Tibial nerve (tissue), 4 donors: ENCODE measurements around the gene ABTB1. TPM values are rescaled to one million over a fixed set of nuclear protein-coding genes. Genes with fewer than 3 reads are reported as not detected.
A peak's percentile ranks its signal among the peaks of the same experiment; 100 is the strongest.

ENCODE experiments used
- DNase-seq, 2 donors: peaks; one replicate each; pipeline ENCODE4 v3.0.0-alpha.2; 2019; ENCODE audit warnings: low spot score in 2 of 2
- H3K27ac ChIP-seq, 4 donors: fragments of 200-600 bp; sonication (generic) in 3 of 4; one replicate each; pipeline ENCODE4 v1.5.1; 2017 to 2019; ENCODE audit warnings: mild to moderate bottlenecking in 1 of 4
- H3K27me3 ChIP-seq, 2 donors: fragments of 200-600 bp; sonication (generic) in 1 of 2; one replicate each; pipeline versions ENCODE4 v1.5.1 to v1.6.0; 2017 to 2019
- H3K36me3 ChIP-seq, 3 donors: fragments of 200-600 bp; sonication (generic); one replicate each; pipeline ENCODE4 v1.5.1; 2018 to 2019
- H3K4me1 ChIP-seq, 4 donors: fragments of 200-600 bp; sonication (generic) in 3 of 4; one replicate each; pipeline ENCODE4 v1.5.1; 2017 to 2019
- H3K4me3 ChIP-seq, 4 donors: fragments of 200-600 bp; sonication (generic) in 3 of 4; one replicate each; pipeline ENCODE4 v1.5.1; 2017 to 2019; ENCODE audit warnings: mild to moderate bottlenecking in 1 of 4, moderate library complexity in 1 of 4
- H3K9me3 ChIP-seq, 4 donors: fragments of 200-600 bp; sonication (generic) in 3 of 4; one replicate each; pipeline ENCODE4 v1.5.1; 2017 to 2019
- CTCF ChIP-seq, 5 experiments: fragments of 200-600 bp in 3 of 5; fragments of 450-650 bp in 2 of 5; sonication (generic) in 3 of 5; IDR thresholded peaks; one replicate each; pipeline ENCODE4 v1.5.1; 2016 to 2019; ENCODE audit warnings: antibody characterized with exemption in 5 of 5, mild to moderate bottlenecking in 3 of 5, moderate library complexity in 2 of 5
- EP300 ChIP-seq, 2 donors: sonication (generic); formaldehyde crosslinking; IDR thresholded peaks; one replicate each; pipeline ENCODE4 v1.6.1; 2017; ENCODE audit warnings: antibody characterized with exemption in 2 of 2, mild to moderate bottlenecking in 1 of 2
- POLR2A ChIP-seq, 2 donors: fragments of 450-650 bp; IDR thresholded peaks; one replicate each; pipeline ENCODE4 v1.6.1; 2017; ENCODE audit warnings: antibody characterized with exemption in 2 of 2, mild to moderate bottlenecking in 2 of 2, moderate library complexity in 2 of 2
- WGBS, 2 donors: methylation state at CpG; one replicate each; pipeline ENCODE4 v1.1.5; 2018; 5-methylcytosine and 5-hydroxymethylcytosine counted together
- total RNA-seq, 4 donors: library from RNA; depleted of rRNA; stranded (reverse); fragments of >200 nt; gene quantifications; one replicate each; pipeline ENCODE4 v1.1.0, GENCODE V29; 2016

Gene ABTB1
- total RNA-seq, 4 donors from 2014 or later: 86.4 to 134 (median 121) TPM

DNA sequence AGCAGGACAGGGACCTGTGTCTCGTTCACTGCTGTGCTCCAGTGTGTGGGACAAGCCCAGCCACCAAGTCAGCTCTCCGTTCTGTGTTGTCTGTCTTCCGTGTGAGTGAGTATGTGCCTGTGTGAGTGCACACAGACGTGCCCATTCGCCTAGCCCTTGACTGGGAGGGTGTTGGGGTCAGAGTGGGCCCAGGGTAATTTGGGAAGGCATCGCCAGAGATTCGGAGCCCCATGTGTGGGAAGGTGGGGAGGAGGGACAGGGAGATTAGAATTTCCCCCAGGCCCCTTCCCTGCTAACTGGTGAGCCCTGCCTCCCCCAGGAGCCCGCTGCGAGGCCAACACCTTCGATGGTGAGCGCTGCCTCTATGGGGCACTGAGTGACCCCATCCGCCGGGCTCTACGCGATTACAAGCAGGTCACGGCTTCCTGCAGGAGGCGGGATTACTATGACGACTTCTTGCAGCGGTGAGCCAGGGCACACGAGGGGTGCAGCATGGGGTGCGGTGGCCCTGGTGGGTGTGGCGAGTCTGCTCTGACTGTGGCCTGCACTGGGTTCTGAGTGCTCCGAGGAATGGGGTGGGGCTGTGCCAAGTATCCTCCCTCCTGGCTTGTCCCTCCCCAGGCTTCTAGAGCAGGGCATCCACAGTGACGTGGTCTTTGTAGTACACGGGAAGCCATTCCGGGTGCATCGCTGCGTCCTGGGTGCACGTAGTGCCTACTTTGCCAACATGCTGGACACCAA, 3.1 kb downstream of the ABTB1 start:
- peak in 1 of 2 donors; percentile 25 for DNase-seq
- no peak for TF ChIP-seq CTCF (IDR thresholded peaks at IDR 0.05)
- TF ChIP-seq POLR2A (IDR thresholded peaks at IDR 0.05): no peak
- TF ChIP-seq EP300 (IDR thresholded peaks at IDR 0.05): no peak
- Histone ChIP-seq H3K9me3 (no peaks in the 10 kb centered on the region), H3K27me3 (no peaks in the 10 kb centered on the region), H3K27ac (peak overlapping the region in 2 of 4 donors; percentile 42 to 44), H3K36me3 (peaks cover 0 to 59% (median 0%) of the 10 kb centered on the region in 3 donors), H3K4me3 (no peak overlapping the region), H3K4me1 (peaks cover 0 to 47% (median 18%) of the 10 kb centered on the region in 4 donors)
- 80 to 83% methylated on average over 15 to 24 of the region's 29 CpGs for WGBS, 2 donors

GRCh38 chr3:127676456-127676855, 3.7 kb downstream of the ABTB1 start:
- Histone ChIP-seq H3K27ac (peak overlapping the region in 2 of 4 donors; percentile 42 to 44), H3K9me3 (no peaks in the 10 kb centered on the region), H3K27me3 (no peaks in the 10 kb centered on the region), H3K4me3 (no peak overlapping the region), H3K36me3 (peaks cover 0 to 61% (median 0%) of the 10 kb centered on the region in 3 donors), H3K4me1 (peaks cover 0 to 45% (median 16%) of the 10 kb centered on the region in 4 donors)
- no peak for TF ChIP-seq CTCF (IDR thresholded peaks at IDR 0.05)
- no peak for TF ChIP-seq EP300 (IDR thresholded peaks at IDR 0.05)
- no peak for TF ChIP-seq POLR2A (IDR thresholded peaks at IDR 0.05)
- WGBS, 2 donors: 78 to 83% methylated on average over 1 to 4 of the region's 4 CpGs
- peak in 1 of 2 donors; percentile 8 for DNase-seq

GRCh38 chr3:127676921-127677351, 4.2 kb downstream of the ABTB1 start:
- Histone ChIP-seq H3K4me3 (no peak overlapping the region), H3K36me3 (peaks cover 0 to 61% (median 0%) of the 10 kb centered on the region in 3 donors), H3K27me3 (no peaks in the 10 kb centered on the region), H3K4me1 (peaks cover 0 to 40% (median 11%) of the 10 kb centered on the region in 4 donors), H3K27ac (peak overlapping the region in 1 of 4 donors; percentile 6), H3K9me3 (no peaks in the 10 kb centered on the region)
- WGBS, 2 donors: 91 to 99% methylated on average over 10 to 21 of the region's 21 CpGs
- DNase-seq: peak in 1 of 2 donors; percentile 10
- TF ChIP-seq CTCF (IDR thresholded peaks at IDR 0.05): no peak
- no peak for TF ChIP-seq EP300 (IDR thresholded peaks at IDR 0.05)
- TF ChIP-seq POLR2A (IDR thresholded peaks at IDR 0.05): no peak

- TF ChIP-seq CTCF (IDR thresholded peaks at IDR 0.05) (no peak), EP300 (IDR thresholded peaks at IDR 0.05) (no peak), POLR2A (IDR thresholded peaks at IDR 0.05) (no peak)
- Histone ChIP-seq H3K4me1 (peaks cover 0 to 41% (median 11%) of the 10 kb centered on the region in 4 donors), H3K27ac (peak overlapping the region in 1 of 4 donors; percentile 6), H3K36me3 (peaks cover 0 to 68% (median 0%) of the 10 kb centered on the region in 3 donors), H3K27me3 (no peaks in the 10 kb centered on the region), H3K9me3 (no peaks in the 10 kb centered on the region), H3K4me3 (no peak overlapping the region)
- DNase-seq: peak in 1 of 2 donors; percentile 9
- WGBS, 2 donors: 86% methylated on average over 13 to 17 of the region's 17 CpGs
Observed at GRCh38 chr3:127677541-127678314, 5.0 kb downstream of the ABTB1 start.

DNA sequence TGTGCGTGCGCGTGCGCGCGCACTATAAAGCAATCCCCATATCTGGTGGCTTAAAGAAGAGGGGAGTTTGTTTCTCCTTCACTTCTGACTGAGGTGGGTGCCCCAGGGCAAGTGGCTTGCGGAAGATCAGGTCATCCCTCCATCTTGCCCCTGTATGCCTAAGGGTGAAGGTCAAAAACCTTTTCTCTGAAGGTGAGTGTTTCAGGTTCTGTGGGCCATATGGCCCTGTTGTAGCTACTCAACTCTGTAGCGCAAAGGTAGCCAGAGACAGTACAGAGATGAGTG, 5.5 kb downstream of the ABTB1 start:
- Histone ChIP-seq H3K36me3 (peaks cover 0 to 68% (median 0%) of the 10 kb centered on the region in 3 donors), H3K27me3 (no peaks in the 10 kb centered on the region), H3K9me3 (no peaks in the 10 kb centered on the region), H3K4me3 (no peak overlapping the region), H3K4me1 (peaks cover 0 to 45% (median 10%) of the 10 kb centered on the region in 4 donors), H3K27ac (no peak overlapping the region)
- no peak for DNase-seq
- 91 to 94% methylated on average over 8 of the region's 8 CpGs for WGBS, 2 donors
- TF ChIP-seq EP300 (IDR thresholded peaks at IDR 0.05): no peak
- no peak for TF ChIP-seq CTCF (IDR thresholded peaks at IDR 0.05)
- no peak for TF ChIP-seq POLR2A (IDR thresholded peaks at IDR 0.05)
